ENCODE measurements around the gene LARGE1. TPM values are rescaled to one million over a fixed set of nuclear protein-coding genes. Genes with fewer than 3 reads are reported as not detected.

The LARGE1 gene
- total RNA-seq, 1 donor, result 15.0 TPM

GRCh38 chr22:33906954-33907353 lies 13.3 kb downstream of the LARGE1 start:
- no peak for DNase-seq (ENCODE audit: low read depth)
- no peak for TF ChIP-seq CTCF (IDR thresholded peaks at IDR 0.05; ENCODE audit: insufficient read depth, low read length)
- H3K4me3 ChIP-seq (ENCODE audit: low read depth, low read length), result no peak overlapping the region

- no peak for TF ChIP-seq CTCF (IDR thresholded peaks at IDR 0.05; ENCODE audit: insufficient read depth, low read length)
- DNase-seq (ENCODE audit: low read depth), result no peak
- H3K4me3 ChIP-seq (ENCODE audit: low read depth, low read length), result no peak overlapping the region
Observed at GRCh38 chr22:33906475-33906874, 13.8 kb downstream of the LARGE1 start.

GRCh38 chr22:33903012-33903411 lies 17.3 kb downstream of the LARGE1 start:
- DNase-seq (ENCODE audit: low read depth), result no peak
- H3K4me3 ChIP-seq (ENCODE audit: low read depth, low read length), result no peak overlapping the region
- TF ChIP-seq CTCF (IDR thresholded peaks at IDR 0.05; ENCODE audit: insufficient read depth, low read length), result no peak

GRCh38 chr22:33902073-33902472 lies 18.2 kb downstream of the LARGE1 start:
- no peak for TF ChIP-seq CTCF (IDR thresholded peaks at IDR 0.05; ENCODE audit: insufficient read depth, low read length)
- DNase-seq (ENCODE audit: low read depth), result no peak
- H3K4me3 ChIP-seq (ENCODE audit: low read depth, low read length), result no peak overlapping the region

GRCh38 chr22:33898121-33898520 lies 22.2 kb downstream of the LARGE1 start:
- DNase-seq (ENCODE audit: low read depth), result no peak
- no peak for TF ChIP-seq CTCF (IDR thresholded peaks at IDR 0.05; ENCODE audit: insufficient read depth, low read length)
- no peak overlapping the region for H3K4me3 ChIP-seq (ENCODE audit: low read depth, low read length)

GRCh38 chr22:33897448-33897835 lies 22.8 kb downstream of the LARGE1 start:
- no peak for DNase-seq (ENCODE audit: low read depth)
- no peak for TF ChIP-seq CTCF (IDR thresholded peaks at IDR 0.05; ENCODE audit: insufficient read depth, low read length)
- H3K4me3 ChIP-seq (ENCODE audit: low read depth, low read length), result no peak overlapping the region
